GM12878 (cell line): Measurements from ENCODE around the gene PDLIM3. TPM values are rescaled to one million over a fixed set of nuclear protein-coding genes. Genes with fewer than 3 reads are reported as not detected.

Source experiments
- CEBPB ChIP-seq, 2 experiments: fragments of 150-350 bp in 1 of 2; IDR thresholded peaks; 2 replicates each; pipeline ENCODE4 v1.6.1; 2012 to 2014; ENCODE audit warnings: low read depth in 2 of 2, low read length in 2 of 2, borderline replicate concordance in 1 of 2, inconsistent platforms in 1 of 2
- CREM ChIP-seq: IDR thresholded peaks from 2 replicates; pipeline ENCODE4 v1.6.1; 2014; ENCODE audit warnings: antibody characterized with exemption, low read depth
- EED ChIP-seq: sonication (generic); IDR thresholded peaks from 2 replicates; pipeline ENCODE4 v1.6.1; 2016; ENCODE audit warnings: antibody characterized with exemption, low read depth
- ELK1 ChIP-seq: IDR thresholded peaks from 2 replicates; pipeline ENCODE4 v1.6.1; 2012; ENCODE audit warnings: low read depth, low read length, improper control_type of control experiment
- FOXM1 ChIP-seq: IDR thresholded peaks from 2 replicates; pipeline ENCODE4 v1.6.1; 2012; ENCODE audit warnings: low read depth, mild to moderate bottlenecking, inconsistent platforms, low read length, moderate library complexity
- GATAD2B ChIP-seq: fragments of 450-650 bp; conservative IDR thresholded peaks from 2 replicates; pipeline ENCODE4 v1.6.1; 2017; ENCODE audit warnings: low read depth, mild to moderate bottlenecking, moderate library complexity
- HDAC6 ChIP-seq: fragments of 200-600 bp; sonication (generic); IDR thresholded peaks from one replicate; pipeline ENCODE4 v1.8.0; 2017; ENCODE audit warnings: antibody characterized with exemption; ENCODE audit not compliant: unreplicated experiment
- HDGF ChIP-seq: fragments of 450-650 bp; IDR thresholded peaks from 2 replicates; pipeline ENCODE4 v1.6.1; 2016; ENCODE audit warnings: antibody characterized with exemption
- IRF4 ChIP-seq: IDR thresholded peaks from 2 replicates; pipeline ENCODE4 v1.6.1; 2011; ENCODE audit warnings: low read depth, low read length
- JUNB ChIP-seq: IDR thresholded peaks from 2 replicates; pipeline ENCODE4 v1.6.1; 2016; ENCODE audit warnings: antibody characterized with exemption, mild to moderate bottlenecking
- MEF2A ChIP-seq: IDR thresholded peaks from 2 replicates; pipeline ENCODE4 v1.6.1; 2011; ENCODE audit warnings: low read depth, mild to moderate bottlenecking, low read length, moderate library complexity; ENCODE audit not compliant: insufficient read depth
- MEF2B ChIP-seq: fragments of 450-650 bp; IDR thresholded peaks from 2 replicates; pipeline ENCODE4 v1.6.1; 2018; ENCODE audit warnings: mild to moderate bottlenecking, moderate library complexity; ENCODE audit not compliant: partially characterized antibody, poor library complexity, severe bottlenecking
- MYB ChIP-seq: fragments of 150-350 bp; IDR thresholded peaks from 2 replicates; pipeline ENCODE4 v1.6.1; 2014; ENCODE audit warnings: mild to moderate bottlenecking, low read depth, low read length, borderline replicate concordance
- NR2C2 ChIP-seq: IDR thresholded peaks from 2 replicates; pipeline ENCODE4 v1.6.1; 2011; ENCODE audit warnings: borderline replicate concordance, low read depth; ENCODE audit not compliant: control insufficient read depth, insufficient read length
- PAX8 ChIP-seq: fragments of 450-650 bp; IDR thresholded peaks from 2 replicates; pipeline ENCODE4 v1.6.1; 2017; ENCODE audit warnings: mild to moderate bottlenecking, moderate library complexity
- PML ChIP-seq: IDR thresholded peaks from 2 replicates; pipeline ENCODE4 v1.6.1; 2012; ENCODE audit warnings: low read length, inconsistent platforms
- POLR2A ChIP-seq: IDR thresholded peaks from 2 replicates; pipeline ENCODE4 v1.6.1; 2011; ENCODE audit warnings: low read depth, mild to moderate bottlenecking, low read length
- POU2F2 ChIP-seq: IDR thresholded peaks from 3 replicates; pipeline ENCODE4 v1.6.1; 2011; ENCODE audit warnings: low read depth, mild to moderate bottlenecking, low read length, borderline replicate concordance
- RUNX3 ChIP-seq: IDR thresholded peaks from 2 replicates; pipeline ENCODE4 v1.6.1; 2012; ENCODE audit warnings: low read length, inconsistent platforms
- SREBF2 ChIP-seq: IDR thresholded peaks from 2 replicates; pipeline ENCODE4 v1.6.1; 2012; ENCODE audit warnings: mild to moderate bottlenecking, low read length
- TBL1XR1 ChIP-seq: IDR thresholded peaks from 2 replicates; pipeline ENCODE4 v1.6.1; 2012; ENCODE audit warnings: low read depth, low read length, improper control_type of control experiment
- TCF3 ChIP-seq: IDR thresholded peaks from 2 replicates; pipeline ENCODE4 v1.6.1; 2012; ENCODE audit warnings: low read depth, mild to moderate bottlenecking, low read length, borderline replicate concordance; ENCODE audit not compliant: insufficient read depth
- TCF7 ChIP-seq: IDR thresholded peaks from 2 replicates; pipeline ENCODE4 v1.6.1; 2014; ENCODE audit warnings: antibody characterized with exemption, borderline replicate concordance
- ZBED1 ChIP-seq: IDR thresholded peaks from 2 replicates; pipeline ENCODE4 v1.6.1; 2016; ENCODE audit warnings: borderline replicate concordance
- ZNF207 ChIP-seq: fragments of 450-650 bp; IDR thresholded peaks from 2 replicates; pipeline ENCODE4 v1.6.1; 2014; ENCODE audit warnings: antibody characterized with exemption, mild to moderate bottlenecking, borderline replicate concordance
- ZNF687 ChIP-seq: fragments of 450-650 bp; IDR thresholded peaks from 2 replicates; pipeline ENCODE4 v1.6.1; 2017; ENCODE audit warnings: mild to moderate bottlenecking, moderate library complexity
- polyA plus RNA-seq, 11 experiments: library from polyadenylated mRNA; depleted of rRNA in 4 of 11; unstranded in 6 of 11; stranded (reverse) in 5 of 11; fragments of >200 nt; fragmentation: Nextera tagmentation in 4 of 11; fragmentation: Illumina TruSeq in 1 of 11; extraction: Ambion mirVana in 4 of 11; extraction: Trizol in 1 of 11; gene quantifications; 1 replicate in 1 of 11; 2 replicates in 10 of 11; pipeline versions ENCODE4 v1.2.1 to v1.2.3, GENCODE V29; 2011 to 2016; ENCODE audit warnings: inconsistent platforms in 2 of 11, missing spikeins in 2 of 11, low read depth in 1 of 11
- total RNA-seq, 4 experiments: library from RNA; depleted of rRNA in 3 of 4; stranded (reverse); fragments of >200 nt in 3 of 4; fragmentation: Illumina TruSeq in 1 of 4; extraction: Trizol in 1 of 4; gene quantifications; 2 replicates each; pipeline versions ENCODE4 v1.2.1 to v1.2.3, GENCODE V29; 2013 to 2021
- TF ChIP-seq, protein P1 (sequence below): fragments of 450-650 bp; IDR thresholded peaks from 2 replicates; pipeline ENCODE4 v1.6.1; 2017; ENCODE audit warnings: low read depth, mild to moderate bottlenecking, moderate library complexity

Gene PDLIM3
- total and polyA plus RNA-seq, 10 of the 15 experiments (the other 5 are each of a cell fraction or from before 2014, with no cell fraction given) = 0.04 to 0.43 (median 0.08) TPM; not detected in 7

DNA sequence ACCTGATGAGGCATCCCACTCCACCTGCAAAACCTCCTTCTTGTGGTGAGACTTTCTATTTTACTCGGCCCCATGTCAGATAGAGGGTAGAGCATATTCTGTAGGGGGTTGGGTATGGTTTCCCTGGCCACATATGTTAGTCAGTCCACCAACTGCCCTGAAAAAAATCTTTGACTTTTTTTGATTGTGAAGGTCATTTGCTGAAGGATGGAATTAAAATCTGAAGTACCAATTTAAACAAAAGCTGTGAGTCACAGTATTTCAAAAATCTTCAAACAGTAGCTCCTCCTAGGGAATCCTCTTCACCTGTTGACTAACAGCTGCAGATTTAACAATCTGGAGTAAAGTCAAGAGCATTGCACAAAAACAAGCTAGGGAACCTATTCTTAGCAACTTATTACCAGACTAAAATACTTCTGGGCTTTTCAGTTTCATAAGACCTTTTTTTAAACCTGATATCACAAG is 55.8 kb downstream of the PDLIM3 start (continued):
- peak; percentile 86 for TF ChIP-seq CREM
- TF ChIP-seq MEF2B = peak; percentile 70
- TF ChIP-seq TCF3 = peak; percentile 88
- no peak for TF ChIP-seq HDGF
- TF ChIP-seq MYB = no peak
- no peak for TF ChIP-seq TCF7
- peak; percentile 87 for TF ChIP-seq JUNB
- TF ChIP-seq IRF4 = no peak; the same call in 1 of the 2 replicates
- no peak for TF ChIP-seq PAX8
- peak; percentile 97 for TF ChIP-seq MEF2A
- no peak for TF ChIP-seq ELK1
- TF ChIP-seq HDAC6 = no peak
- TF ChIP-seq NR2C2 = no peak
- TF ChIP-seq PML = peak; percentile 73
- TF ChIP-seq EED = peak; percentile 43; the same call in 1 of the 2 replicates
- TF ChIP-seq, protein P1, sequence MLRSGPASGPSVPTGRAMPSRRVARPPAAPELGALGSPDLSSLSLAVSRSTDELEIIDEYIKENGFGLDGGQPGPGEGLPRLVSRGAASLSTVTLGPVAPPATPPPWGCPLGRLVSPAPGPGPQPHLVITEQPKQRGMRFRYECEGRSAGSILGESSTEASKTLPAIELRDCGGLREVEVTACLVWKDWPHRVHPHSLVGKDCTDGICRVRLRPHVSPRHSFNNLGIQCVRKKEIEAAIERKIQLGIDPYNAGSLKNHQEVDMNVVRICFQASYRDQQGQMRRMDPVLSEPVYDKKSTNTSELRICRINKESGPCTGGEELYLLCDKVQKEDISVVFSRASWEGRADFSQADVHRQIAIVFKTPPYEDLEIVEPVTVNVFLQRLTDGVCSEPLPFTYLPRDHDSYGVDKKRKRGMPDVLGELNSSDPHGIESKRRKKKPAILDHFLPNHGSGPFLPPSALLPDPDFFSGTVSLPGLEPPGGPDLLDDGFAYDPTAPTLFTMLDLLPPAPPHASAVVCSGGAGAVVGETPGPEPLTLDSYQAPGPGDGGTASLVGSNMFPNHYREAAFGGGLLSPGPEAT = no peak
- no peak for TF ChIP-seq SREBF2
- no peak for TF ChIP-seq ZNF687
- TF ChIP-seq ZNF207 = no peak
- peak; percentile 97 for TF ChIP-seq RUNX3
- TF ChIP-seq CEBPB (IDR thresholded peaks at IDR 0.05; ENCODE audit: borderline replicate concordance in 1 of 2, low read depth in 2 of 2, low read length in 2 of 2) = peak in 1 of 2 experiments; percentile 46; a peak in 1 of 4 replicates
- 0 out of 3 replicates have a peak, but pooled peaks have one; percentile 7 for TF ChIP-seq POU2F2
- no peak for TF ChIP-seq POLR2A
- TF ChIP-seq FOXM1 = peak; percentile 92
- no peak for TF ChIP-seq GATAD2B
- TF ChIP-seq TBL1XR1 = peak; percentile 80; the same call in 1 of the 2 replicates
- TF ChIP-seq ZBED1 = peak; percentile 69; the same call in 1 of the 2 replicates
